Endothelial cell of umbilical vein (primary cell): ENCODE measurements around the gene ZNF276. TPM values are rescaled to one million over a fixed set of nuclear protein-coding genes. Genes with fewer than 3 reads are reported as not detected.

Experiments
- BruUV-seq: library from RNA; stranded (reverse); fragments of 400-500 nt; replicated peaks from 2 replicates; lab custom pipeline; 2021; lab: Mats Ljungman, UMichigan
- CTCF ChIA-PET: fragments of 300-600, 350-600 bp; sonication (Branson Sonifier 250); formaldehyde crosslinking; loops from one replicate; lab custom pipeline; 2021; ENCODE audit warnings: antibody characterized with exemption, inconsistent platforms; lab: Charles Lee
- POLR2A ChIA-PET: fragments of 300-600, 350-600 bp; sonication (Branson Sonifier 250); formaldehyde crosslinking; loops from one replicate; lab custom pipeline; 2021; ENCODE audit warnings: antibody characterized with exemption, inconsistent platforms; lab: Charles Lee
- DNase-seq: peaks from one replicate; pipeline ENCODE4 v3.0.0-alpha.2; 2011; ENCODE audit warnings: low read depth, low spot score
- FAIRE-seq: peaks from 2 replicates; lab custom pipeline; 2011; peaks lifted over from hg19 to GRCh38; lab: Jason Lieb, UNC
- H2AFZ ChIP-seq: 2 replicates; pipeline ENCODE4 v1.6.0; 2012; ENCODE audit warnings: low read depth, low read length, control low read depth, inconsistent platforms
- H3K27ac ChIP-seq: 2 replicates; pipeline ENCODE4 v1.5.1; 2011; ENCODE audit warnings: low read depth, mild to moderate bottlenecking, control low read depth, low read length, moderate library complexity; ENCODE audit not compliant: insufficient read depth
- H3K27me3 ChIP-seq, 2 experiments: 2 replicates each; pipeline versions ENCODE4 v1.6.0 to v1.6.1; 2011; ENCODE audit warnings: low read length in 2 of 2, mixed read lengths in 1 of 2; ENCODE audit not compliant: control insufficient read depth in 2 of 2, insufficient read depth in 2 of 2
- H3K36me3 ChIP-seq, 2 experiments: 2 replicates in 1 of 2; 3 replicates in 1 of 2; pipeline ENCODE4 v1.5.1; 2011; ENCODE audit warnings: low read length in 2 of 2, mild to moderate bottlenecking in 1 of 2, moderate library complexity in 1 of 2; ENCODE audit not compliant: control insufficient read depth in 2 of 2, insufficient read depth in 2 of 2; ENCODE audit errors: extremely low read depth in 1 of 2
- H3K4me1 ChIP-seq: 3 replicates; pipeline ENCODE4 v1.5.1; 2011; ENCODE audit warnings: mild to moderate bottlenecking, low read length; ENCODE audit not compliant: control insufficient read depth, insufficient read depth; ENCODE audit errors: extremely low read depth
- H3K4me2 ChIP-seq: 2 replicates; pipeline ENCODE4 v1.6.1; 2011; ENCODE audit warnings: low read length, control low read depth, mixed read lengths; ENCODE audit not compliant: insufficient read depth
- H3K4me3 ChIP-seq, 3 experiments: fragments of 200-600 bp in 1 of 3; sonication (generic), shearing (Covaris generic) in 1 of 3; replicated peaks in 1 of 3; 2 replicates each; pipeline ENCODE4 v1.5.1; 2011 to 2016; ENCODE audit warnings: control low read depth in 3 of 3, low read length in 3 of 3, mild to moderate bottlenecking in 2 of 3, inconsistent platforms in 1 of 3, low read depth in 1 of 3, moderate library complexity in 1 of 3; ENCODE audit not compliant: insufficient read depth in 1 of 3
- H3K79me2 ChIP-seq: 2 replicates; pipeline ENCODE4 v1.6.0; 2012; ENCODE audit warnings: low read length, inconsistent platforms; ENCODE audit not compliant: control insufficient read depth, insufficient read depth
- H3K9ac ChIP-seq: replicated peaks from 2 replicates; pipeline ENCODE3; 2011; ENCODE audit warnings: low read length, control low read depth; ENCODE audit not compliant: insufficient read depth; ENCODE audit errors: extremely low read depth
- H3K9me1 ChIP-seq: replicated peaks from 3 replicates; pipeline ENCODE4 v1.6.0; 2011; ENCODE audit warnings: mild to moderate bottlenecking, low read length; ENCODE audit not compliant: control insufficient read depth, insufficient read depth; ENCODE audit errors: extremely low read depth
- H3K9me3 ChIP-seq: replicated peaks from 2 replicates; pipeline ENCODE4 v1.5.1; 2012; ENCODE audit warnings: low read length, inconsistent platforms; ENCODE audit not compliant: control insufficient read depth, insufficient read depth
- H4K20me1 ChIP-seq: replicated peaks from 2 replicates; pipeline ENCODE3; 2011; ENCODE audit warnings: mild to moderate bottlenecking, low read length; ENCODE audit not compliant: control insufficient read depth, insufficient read depth; ENCODE audit errors: extremely low read depth
- EZH2 ChIP-seq: IDR thresholded peaks from 2 replicates; pipeline ENCODE4 v1.6.1; 2012; ENCODE audit warnings: borderline replicate concordance, low read depth, mild to moderate bottlenecking, moderate library complexity, low read length, inconsistent platforms; ENCODE audit not compliant: severe bottlenecking
- FOS ChIP-seq: IDR thresholded peaks from 2 replicates; pipeline ENCODE4 v1.6.1; 2011; ENCODE audit warnings: mild to moderate bottlenecking, low read length, moderate library complexity, borderline replicate concordance; ENCODE audit not compliant: insufficient read depth
- GATA2 ChIP-seq: IDR thresholded peaks from 2 replicates; pipeline ENCODE4 v1.7.0; 2011; ENCODE audit warnings: low read depth, mild to moderate bottlenecking, moderate library complexity, mixed read lengths, low read length; ENCODE audit not compliant: insufficient read length, insufficient read depth
- JUN ChIP-seq: IDR thresholded peaks from 2 replicates; pipeline ENCODE4 v1.6.1; 2011; ENCODE audit warnings: borderline replicate concordance, low read depth; ENCODE audit not compliant: insufficient read length, insufficient read depth
- MYC ChIP-seq: IDR thresholded peaks from one replicate; pipeline ENCODE4 v1.6.1; 2011; ENCODE audit warnings: mild to moderate bottlenecking, low read depth, low read length
- POLR2A ChIP-seq: IDR thresholded peaks from 2 replicates; pipeline ENCODE4 v1.6.1; 2012; ENCODE audit warnings: low read depth, mild to moderate bottlenecking, control low read depth, low read length
- POLR2AphosphoS5 ChIP-seq: IDR thresholded peaks from 2 replicates; pipeline ENCODE4 v1.6.1; 2012; ENCODE audit warnings: low read depth, mild to moderate bottlenecking, control low read depth, low read length, moderate library complexity; ENCODE audit not compliant: insufficient read depth
- dilution Hi-C: fragments of 300-500 bp; cut with MboI; formaldehyde crosslinking; loops from one replicate; pipeline ENCODE4 v1.15.0; 2019; ENCODE audit warnings: low sequenced_read_pairs; ENCODE audit not compliant: extremely low pct_ligation_motif_present
- intact Hi-C: fragments of 100-400 bp; cut with micrococcal nuclease; formaldehyde crosslinking; loops from one replicate; pipeline ENCODE4 v1.10.0; 2022
- polyA plus RNA-seq, 4 experiments: library from polyadenylated mRNA; depleted of rRNA in 3 of 4; stranded (reverse) in 3 of 4; unstranded in 1 of 4; fragments of >200 nt; gene quantifications; 2 replicates each; pipeline versions ENCODE4 v1.2.1 to v1.2.3, GENCODE V29; 2011 to 2012; ENCODE audit warnings: missing spikeins in 1 of 4
- total RNA-seq: library from RNA; stranded (reverse); gene quantifications from 2 replicates; pipeline ENCODE4 v1.2.3, GENCODE V29; 2021
- TF ChIP-seq, protein P1 (sequence below): IDR thresholded peaks from 2 replicates; pipeline ENCODE4 v1.6.1; 2011; ENCODE audit not compliant: insufficient read depth, insufficient read length
- TF ChIP-seq, protein P2 (sequence below), 2 donors: IDR thresholded peaks; 1 replicate in 1 of 2; 2 replicates in 1 of 2; pipeline ENCODE4 v1.5.1; 2011; ENCODE audit warnings: low read length in 2 of 2, mild to moderate bottlenecking in 2 of 2, moderate library complexity in 2 of 2, control low read depth in 1 of 2, inconsistent platforms in 1 of 2, low read depth in 1 of 2; ENCODE audit not compliant: insufficient read depth in 1 of 2; ENCODE audit errors: extremely low read depth in 1 of 2

ZNF276 gene
- total and polyA plus RNA-seq, 2 donors (not counting 3 experiments of a cell fraction or from before 2014, with no cell fraction given): 36.6 to 40.0 TPM

DNA sequence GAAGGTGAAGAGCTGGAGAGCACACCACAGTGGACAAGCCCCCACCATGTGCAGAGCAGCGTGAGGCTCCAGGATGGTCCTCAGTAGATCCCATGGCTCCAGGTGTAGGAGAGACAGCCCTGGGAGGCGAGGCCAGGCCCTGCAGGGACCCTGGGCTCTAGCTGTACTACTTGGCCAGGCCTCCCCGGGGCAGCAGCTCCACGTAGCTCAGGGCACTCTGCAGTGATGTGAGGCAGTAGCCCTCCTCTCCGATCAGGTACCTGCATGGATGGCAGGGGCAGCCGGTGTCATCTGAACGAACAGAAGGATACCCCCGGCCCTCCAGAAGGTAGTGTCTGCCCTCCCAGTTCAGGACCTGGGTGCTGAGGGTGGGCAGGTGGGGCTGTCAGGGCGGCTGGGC, 13.6 kb upstream of the ZNF276 start:
- ChIA-PET CTCF (interaction anchor here (6.1 to 6.4 kb wide), 2 partner anchors 85 to 153 kb away, joined by 90 to 119 read pairs; no protein-coding TSS in a partner anchor), POLR2A (no interaction called here)
- Histone ChIP-seq H3K9me3 (no peaks in the 10 kb centered on the region), H3K4me3 (no peak overlapping the region), H2AFZ (no peak overlapping the region), H3K4me2 (no peak overlapping the region), H3K9me1 (no peaks in the 10 kb centered on the region), H3K36me3 (no peaks in the 10 kb centered on the region), H3K27ac (no peak overlapping the region), H3K79me2 (peaks cover 9% of the 10 kb centered on the region), H3K27me3 (no peaks in the 10 kb centered on the region), H3K4me1 (peaks cover 6% of the 10 kb centered on the region), H4K20me1 (no peaks in the 10 kb centered on the region), H3K9ac (no peak overlapping the region)
- no peak for TF ChIP-seq GATA2
- TF ChIP-seq POLR2AphosphoS5: no peak
- no peak for TF ChIP-seq FOS
- TF ChIP-seq JUN: no peak
- TF ChIP-seq, protein P1, sequence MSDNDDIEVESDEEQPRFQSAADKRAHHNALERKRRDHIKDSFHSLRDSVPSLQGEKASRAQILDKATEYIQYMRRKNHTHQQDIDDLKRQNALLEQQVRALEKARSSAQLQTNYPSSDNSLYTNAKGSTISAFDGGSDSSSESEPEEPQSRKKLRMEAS: no peak
- DNase-seq (no peak), FAIRE-seq (no peak)
- dilution Hi-C loops (no loop called here), intact Hi-C loops (loop anchor here (2.0 kb wide), 1 partner anchor 13 kb away; the partner anchor contains the start of genes VPS9D1 and ZNF276)
- no TSS peak for BruUV-seq

DNA sequence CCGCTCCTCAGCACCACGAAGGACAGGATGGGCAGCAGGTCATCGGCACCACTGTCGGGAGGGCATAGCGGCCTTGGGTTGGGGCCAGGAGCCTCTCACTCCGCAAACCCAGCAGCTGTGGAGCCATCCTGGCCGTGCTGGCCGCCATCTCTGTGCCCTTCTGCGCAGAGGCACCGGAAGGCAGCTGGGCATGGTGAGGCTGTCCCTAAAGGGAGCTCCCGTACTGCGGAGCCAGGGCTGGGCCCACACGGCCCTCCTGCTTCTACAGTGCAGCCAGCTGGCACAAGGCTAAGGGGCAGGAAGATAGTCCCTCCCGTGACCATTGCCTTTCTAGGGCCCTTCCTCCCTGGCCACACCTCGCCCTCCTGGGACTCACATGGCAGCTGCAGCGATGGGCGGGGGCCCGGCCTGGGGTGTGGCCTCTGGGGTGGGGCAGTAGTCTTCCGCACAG, 12.8 kb upstream of the ZNF276 start:
- FAIRE-seq: no peak
- POLR2A ChIA-PET: interaction anchor here (0.5 kb wide), 1 partner anchor 20 kb away, joined by 3 read pairs; no protein-coding TSS in a partner anchor
- intact Hi-C loops: no loop called here

More for the DNA sequence above, 12.8 kb upstream of the ZNF276 start:
- no peak overlapping the region for H3K4me3 ChIP-seq
- H4K20me1 ChIP-seq: no peaks in the 10 kb centered on the region
- TF ChIP-seq MYC: no peak
- TF ChIP-seq, protein P1: no peak
- TF ChIP-seq, protein P2, sequence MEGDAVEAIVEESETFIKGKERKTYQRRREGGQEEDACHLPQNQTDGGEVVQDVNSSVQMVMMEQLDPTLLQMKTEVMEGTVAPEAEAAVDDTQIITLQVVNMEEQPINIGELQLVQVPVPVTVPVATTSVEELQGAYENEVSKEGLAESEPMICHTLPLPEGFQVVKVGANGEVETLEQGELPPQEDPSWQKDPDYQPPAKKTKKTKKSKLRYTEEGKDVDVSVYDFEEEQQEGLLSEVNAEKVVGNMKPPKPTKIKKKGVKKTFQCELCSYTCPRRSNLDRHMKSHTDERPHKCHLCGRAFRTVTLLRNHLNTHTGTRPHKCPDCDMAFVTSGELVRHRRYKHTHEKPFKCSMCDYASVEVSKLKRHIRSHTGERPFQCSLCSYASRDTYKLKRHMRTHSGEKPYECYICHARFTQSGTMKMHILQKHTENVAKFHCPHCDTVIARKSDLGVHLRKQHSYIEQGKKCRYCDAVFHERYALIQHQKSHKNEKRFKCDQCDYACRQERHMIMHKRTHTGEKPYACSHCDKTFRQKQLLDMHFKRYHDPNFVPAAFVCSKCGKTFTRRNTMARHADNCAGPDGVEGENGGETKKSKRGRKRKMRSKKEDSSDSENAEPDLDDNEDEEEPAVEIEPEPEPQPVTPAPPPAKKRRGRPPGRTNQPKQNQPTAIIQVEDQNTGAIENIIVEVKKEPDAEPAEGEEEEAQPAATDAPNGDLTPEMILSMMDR (IDR thresholded peaks at IDR 0.05; ENCODE audit: extremely low read depth in 1 of 2, insufficient read depth in 1 of 2, low read depth in 1 of 2, low read length in 2 of 2): no peak
- no peak for TF ChIP-seq JUN
- no peak for TF ChIP-seq POLR2AphosphoS5
- no peak for TF ChIP-seq GATA2
- no peak for TF ChIP-seq POLR2A
- no peak for TF ChIP-seq EZH2
- TF ChIP-seq FOS: no peak
- dilution Hi-C loops: no loop called here
- no peaks in the 10 kb centered on the region for H3K27me3 ChIP-seq
- H3K9ac ChIP-seq: no peak overlapping the region
- no peaks in the 10 kb centered on the region for H3K36me3 ChIP-seq
- no peak overlapping the region for H3K4me2 ChIP-seq
- no peaks in the 10 kb centered on the region for H3K9me3 ChIP-seq
- H3K27ac ChIP-seq: no peak overlapping the region
- BruUV-seq: no TSS peak
- H3K79me2 ChIP-seq: peaks cover 12% of the 10 kb centered on the region
- H3K4me1 ChIP-seq: peaks cover 9% of the 10 kb centered on the region
- CTCF ChIA-PET: interaction anchor here (1.3 to 6.4 kb wide), 3 partner anchors 8 to 210 kb away, joined by 3 to 90 read pairs (median 13); partner anchors contain the start of gene MC1R
- no peaks in the 10 kb centered on the region for H3K9me1 ChIP-seq
- DNase-seq: no peak
- H2AFZ ChIP-seq: no peak overlapping the region
